Smooth muscle cell (in vitro differentiated cells): ENCODE results near the gene ME3. TPM values are rescaled to one million over a fixed set of nuclear protein-coding genes. Genes with fewer than 3 reads are reported as not detected.
A peak's percentile ranks its signal among the peaks of the same experiment; 100 is the strongest.

Experiments
- DNase-seq: peaks from one replicate; lab custom pipeline; 2025; ENCODE audit not compliant: unreplicated experiment; lab: John Stamatoyannopoulos, UW
- H2AFZ ChIP-seq: fragments of 200-600 bp; sonication (generic); 2 replicates; pipeline ENCODE4 v1.6.0; 2016; ENCODE audit warnings: antibody characterized with exemption, low read depth, mild to moderate bottlenecking
- H3F3A ChIP-seq: fragments of 200-600 bp; sonication (generic); 2 replicates; pipeline ENCODE4 v1.6.0; 2017; ENCODE audit warnings: antibody characterized with exemption, low read depth
- H3K27ac ChIP-seq: fragments of 200-600 bp; sonication (generic); 2 replicates; pipeline ENCODE4 v1.5.1; 2016; ENCODE audit warnings: low read depth, mild to moderate bottlenecking
- H3K27me3 ChIP-seq: fragments of 200-600 bp; sonication (generic); 2 replicates; pipeline ENCODE4 v1.6.1; 2016; ENCODE audit warnings: low read depth, mild to moderate bottlenecking
- H3K36me3 ChIP-seq: fragments of 200-600 bp; sonication (generic); 2 replicates; pipeline ENCODE4 v1.5.1; 2016; ENCODE audit warnings: low read depth
- H3K4me1 ChIP-seq: fragments of 200-600 bp; sonication (generic); 2 replicates; pipeline ENCODE4 v1.5.1; 2016; ENCODE audit warnings: low read depth
- H3K4me2 ChIP-seq: fragments of 200-600 bp; sonication (generic); 2 replicates; pipeline ENCODE4 v1.6.0; 2016; ENCODE audit warnings: mild to moderate bottlenecking
- H3K4me3 ChIP-seq: fragments of 200-600 bp; sonication (generic); 2 replicates; pipeline ENCODE4 v1.5.1; 2016; ENCODE audit warnings: mild to moderate bottlenecking
- H3K79me2 ChIP-seq: fragments of 200-600 bp; sonication (generic); 2 replicates; pipeline ENCODE4 v1.6.0; 2016; ENCODE audit warnings: low read depth, mild to moderate bottlenecking
- H3K9ac ChIP-seq: fragments of 200-600 bp; sonication (generic); 2 replicates; pipeline ENCODE4 v1.6.0; 2016; ENCODE audit warnings: low read depth
- H3K9me3 ChIP-seq: fragments of 200-600 bp; sonication (generic); replicated peaks from 2 replicates; pipeline ENCODE4 v1.5.1; 2016; ENCODE audit warnings: low read depth
- H4K20me1 ChIP-seq: fragments of 200-600 bp; sonication (generic); 2 replicates; pipeline ENCODE4 v1.6.0; 2016; ENCODE audit warnings: low read depth
- WGBS: methylation state at CpG from one replicate; pipeline ENCODE4 v1.1.7; 2016; ENCODE audit warnings: low lambda C conversion rate; 5-methylcytosine and 5-hydroxymethylcytosine counted together
- polyA plus RNA-seq: library from polyadenylated mRNA; unstranded; fragments of >200 nt; fragmentation: Nextera tagmentation; extraction: Ambion mirVana; gene quantifications from 2 replicates; pipeline ENCODE4 v1.2.1, GENCODE V29; 2016
- total RNA-seq: library from RNA; depleted of rRNA; stranded (reverse); fragments of >200 nt; gene quantifications from 2 replicates; pipeline ENCODE4 v1.2.3, GENCODE V29; 2014
- TF ChIP-seq, protein P1 (sequence below): fragments of 200-600 bp; sonication (generic); IDR thresholded peaks from 2 replicates; pipeline ENCODE4 v1.5.1; 2017; ENCODE audit warnings: borderline replicate concordance, mild to moderate bottlenecking, antibody characterized with exemption; ENCODE audit not compliant: insufficient read depth, poor library complexity, severe bottlenecking

The ME3 gene
- total and polyA plus RNA-seq, 2 experiments from 2014 or later = 4.2 to 8.4 TPM

DNA sequence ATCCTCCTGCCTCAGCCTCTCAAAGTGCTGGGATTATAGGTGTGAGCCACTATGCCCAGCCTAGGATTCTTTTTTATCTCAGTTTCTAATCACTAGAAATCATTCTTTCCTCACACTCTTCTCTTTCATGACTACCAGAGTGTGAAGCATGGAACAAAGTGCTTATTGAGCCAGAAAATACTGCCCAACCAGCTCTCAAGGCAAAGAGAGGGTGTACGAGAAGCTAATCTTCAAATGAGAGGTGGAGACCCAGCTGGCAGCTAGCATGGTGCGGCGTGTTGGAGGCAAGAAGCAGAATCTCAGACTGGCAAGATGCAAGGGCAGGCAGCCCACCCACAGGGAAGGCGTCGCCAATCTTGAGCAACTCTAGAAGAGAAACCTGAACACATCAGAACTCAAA is 41.1 kb upstream of the ME3 start:
- TF ChIP-seq, protein P1, sequence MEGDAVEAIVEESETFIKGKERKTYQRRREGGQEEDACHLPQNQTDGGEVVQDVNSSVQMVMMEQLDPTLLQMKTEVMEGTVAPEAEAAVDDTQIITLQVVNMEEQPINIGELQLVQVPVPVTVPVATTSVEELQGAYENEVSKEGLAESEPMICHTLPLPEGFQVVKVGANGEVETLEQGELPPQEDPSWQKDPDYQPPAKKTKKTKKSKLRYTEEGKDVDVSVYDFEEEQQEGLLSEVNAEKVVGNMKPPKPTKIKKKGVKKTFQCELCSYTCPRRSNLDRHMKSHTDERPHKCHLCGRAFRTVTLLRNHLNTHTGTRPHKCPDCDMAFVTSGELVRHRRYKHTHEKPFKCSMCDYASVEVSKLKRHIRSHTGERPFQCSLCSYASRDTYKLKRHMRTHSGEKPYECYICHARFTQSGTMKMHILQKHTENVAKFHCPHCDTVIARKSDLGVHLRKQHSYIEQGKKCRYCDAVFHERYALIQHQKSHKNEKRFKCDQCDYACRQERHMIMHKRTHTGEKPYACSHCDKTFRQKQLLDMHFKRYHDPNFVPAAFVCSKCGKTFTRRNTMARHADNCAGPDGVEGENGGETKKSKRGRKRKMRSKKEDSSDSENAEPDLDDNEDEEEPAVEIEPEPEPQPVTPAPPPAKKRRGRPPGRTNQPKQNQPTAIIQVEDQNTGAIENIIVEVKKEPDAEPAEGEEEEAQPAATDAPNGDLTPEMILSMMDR = no peak
- no peaks in the 10 kb centered on the region for H3F3A ChIP-seq
- no peaks in the 10 kb centered on the region for H3K36me3 ChIP-seq
- H3K4me2 ChIP-seq = no peak overlapping the region
- no peak for DNase-seq
- H3K9ac ChIP-seq = no peak overlapping the region
- no peaks in the 10 kb centered on the region for H3K79me2 ChIP-seq
- no peak overlapping the region for H3K27ac ChIP-seq
- H3K27me3 ChIP-seq = no peaks in the 10 kb centered on the region
- no peaks in the 10 kb centered on the region for H3K4me1 ChIP-seq
- no peaks in the 10 kb centered on the region for H3K9me3 ChIP-seq
- no peak overlapping the region for H2AFZ ChIP-seq
- H3K4me3 ChIP-seq = no peak overlapping the region
- WGBS = 100% methylated on average over 5 of the region's 5 CpGs
- H4K20me1 ChIP-seq = no peaks in the 10 kb centered on the region

DNA sequence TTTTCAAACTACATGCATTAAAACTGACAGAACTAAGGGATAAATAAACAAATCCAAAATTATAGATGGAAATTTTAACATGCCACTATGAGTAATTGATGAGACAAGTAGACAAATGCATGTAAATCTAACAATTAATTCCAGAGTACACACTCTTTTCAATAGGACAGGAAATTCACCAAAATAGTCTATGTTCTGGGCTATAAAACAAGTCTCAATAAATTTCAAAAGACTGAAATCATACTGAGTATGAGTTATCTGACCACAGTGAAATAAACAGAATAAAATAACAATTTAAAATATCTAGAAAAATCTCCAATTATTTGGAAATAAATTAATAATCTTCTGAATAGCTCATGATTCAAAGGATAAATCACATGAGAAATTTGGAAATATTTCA is 38.5 kb upstream of the ME3 start:
- TF ChIP-seq, protein P1 = no peak
- DNase-seq = no peak
- no peaks in the 10 kb centered on the region for H3K27me3 ChIP-seq
- no peak overlapping the region for H3K27ac ChIP-seq
- no peak overlapping the region for H2AFZ ChIP-seq
- no peaks in the 10 kb centered on the region for H3K4me1 ChIP-seq
- H3K4me2 ChIP-seq = no peak overlapping the region
- H3K4me3 ChIP-seq = no peak overlapping the region
- H3K79me2 ChIP-seq = no peaks in the 10 kb centered on the region
- no peaks in the 10 kb centered on the region for H4K20me1 ChIP-seq
- H3K9me3 ChIP-seq = no peaks in the 10 kb centered on the region
- H3F3A ChIP-seq = no peaks in the 10 kb centered on the region
- H3K36me3 ChIP-seq = no peaks in the 10 kb centered on the region
- no peak overlapping the region for H3K9ac ChIP-seq

DNA sequence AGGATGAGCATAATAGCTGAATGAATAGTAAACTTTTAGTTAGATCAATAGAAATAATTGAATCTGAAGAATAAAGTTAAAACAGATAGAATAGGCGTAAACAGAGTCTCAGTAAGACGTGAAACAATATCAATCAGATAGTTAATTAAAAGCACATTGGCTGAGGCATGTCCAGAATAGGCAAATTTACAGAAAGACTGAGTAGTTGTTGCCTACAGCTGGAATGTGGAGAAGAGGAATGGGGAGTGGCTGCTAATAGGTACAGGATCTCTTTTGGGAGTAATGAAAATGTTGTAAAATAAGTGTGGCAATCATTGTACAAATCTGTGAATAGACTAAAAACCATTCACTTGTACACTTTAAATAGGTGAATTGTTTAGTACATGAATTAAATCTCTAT is 36.3 kb upstream of the ME3 start:
- WGBS = 74% methylated on average over 2 of the region's 2 CpGs

More for the DNA sequence above, 36.3 kb upstream of the ME3 start:
- H3K4me2 ChIP-seq = no peak overlapping the region
- no peak overlapping the region for H3K4me3 ChIP-seq
- no peaks in the 10 kb centered on the region for H3K4me1 ChIP-seq
- H3K27ac ChIP-seq = no peak overlapping the region
- no peaks in the 10 kb centered on the region for H3F3A ChIP-seq
- no peaks in the 10 kb centered on the region for H3K9me3 ChIP-seq
- peak overlapping the region; percentile 38 for H2AFZ ChIP-seq
- no peaks in the 10 kb centered on the region for H4K20me1 ChIP-seq
- no peaks in the 10 kb centered on the region for H3K79me2 ChIP-seq
- no peak overlapping the region for H3K9ac ChIP-seq
- TF ChIP-seq, protein P1 = no peak
- DNase-seq = no peak
- no peaks in the 10 kb centered on the region for H3K36me3 ChIP-seq
- no peaks in the 10 kb centered on the region for H3K27me3 ChIP-seq
